ENCODE data around the gene SECISBP2.

The SECISBP2 gene

DNA sequence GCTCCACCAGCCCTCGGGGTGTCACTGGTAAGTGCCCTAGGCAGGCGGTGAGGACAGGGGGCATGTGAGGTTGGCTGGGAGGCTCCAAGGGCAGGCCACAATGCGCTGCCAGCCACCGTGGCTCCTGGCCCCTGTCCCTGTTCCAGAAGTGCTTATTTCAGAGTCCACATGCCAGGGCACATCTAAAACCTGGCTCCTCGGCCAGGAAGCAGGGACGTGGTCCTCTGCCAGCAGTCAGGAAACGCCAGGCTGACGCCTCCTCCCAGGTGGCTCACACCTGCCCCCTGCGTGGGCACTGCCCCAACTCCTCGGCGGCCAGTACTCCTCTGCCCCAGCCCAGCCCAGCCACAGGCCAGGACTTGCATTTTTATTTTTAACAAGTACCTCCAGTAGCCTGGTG, 68.5 kb downstream of the SECISBP2 start:
- no peaks in the 10 kb centered on the region for H3K4me1 ChIP-seq (ENCODE audit: control insufficient read depth, insufficient read depth, low read length)
- ChIA-PET POLR2A (no interaction called here), CTCF (interaction anchor here (0.6 kb wide), 1 partner anchor 70 kb away, joined by 3 read pairs; no protein-coding TSS in a partner anchor)
- TF ChIP-seq ZNF530 (tag by site-specific recombination; IDR thresholded peaks at IDR 0.05; ENCODE audit: low read depth) = no peak
- TF ChIP-seq, protein P1, sequence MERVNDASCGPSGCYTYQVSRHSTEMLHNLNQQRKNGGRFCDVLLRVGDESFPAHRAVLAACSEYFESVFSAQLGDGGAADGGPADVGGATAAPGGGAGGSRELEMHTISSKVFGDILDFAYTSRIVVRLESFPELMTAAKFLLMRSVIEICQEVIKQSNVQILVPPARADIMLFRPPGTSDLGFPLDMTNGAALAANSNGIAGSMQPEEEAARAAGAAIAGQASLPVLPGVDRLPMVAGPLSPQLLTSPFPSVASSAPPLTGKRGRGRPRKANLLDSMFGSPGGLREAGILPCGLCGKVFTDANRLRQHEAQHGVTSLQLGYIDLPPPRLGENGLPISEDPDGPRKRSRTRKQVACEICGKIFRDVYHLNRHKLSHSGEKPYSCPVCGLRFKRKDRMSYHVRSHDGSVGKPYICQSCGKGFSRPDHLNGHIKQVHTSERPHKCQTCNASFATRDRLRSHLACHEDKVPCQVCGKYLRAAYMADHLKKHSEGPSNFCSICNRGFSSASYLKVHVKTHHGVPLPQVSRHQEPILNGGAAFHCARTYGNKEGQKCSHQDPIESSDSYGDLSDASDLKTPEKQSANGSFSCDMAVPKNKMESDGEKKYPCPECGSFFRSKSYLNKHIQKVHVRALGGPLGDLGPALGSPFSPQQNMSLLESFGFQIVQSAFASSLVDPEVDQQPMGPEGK (tag by site-specific recombination; IDR thresholded peaks at IDR 0.05) = no peak
- TF ChIP-seq SP2 (tag by site-specific recombination; IDR thresholded peaks at IDR 0.05) = no peak
- TF ChIP-seq ZNF777 (tag by site-specific recombination; IDR thresholded peaks at IDR 0.05; ENCODE audit: borderline replicate concordance) = no peak
- no peak for TF ChIP-seq ZNF335 (tag by site-specific recombination; conservative IDR thresholded peaks at IDR 0.05)
- H3K27ac ChIP-seq (ENCODE audit: extremely low read depth, low read depth, low read length) = no peak overlapping the region
- no peaks in the 10 kb centered on the region for H3K9me3 ChIP-seq (ENCODE audit: control insufficient read depth, insufficient read depth, low read depth, low read length)
- H3K36me3 ChIP-seq (ENCODE audit: control insufficient read depth in 2 of 2, insufficient read depth in 1 of 2, low read length in 2 of 2) = peaks cover 0 to 96% of the 10 kb centered on the region in 2 experiments; a peak in 1 of 3 replicates
- no peak overlapping the region for H3K4me3 ChIP-seq (ENCODE audit: low read depth, low read length)

DNA sequence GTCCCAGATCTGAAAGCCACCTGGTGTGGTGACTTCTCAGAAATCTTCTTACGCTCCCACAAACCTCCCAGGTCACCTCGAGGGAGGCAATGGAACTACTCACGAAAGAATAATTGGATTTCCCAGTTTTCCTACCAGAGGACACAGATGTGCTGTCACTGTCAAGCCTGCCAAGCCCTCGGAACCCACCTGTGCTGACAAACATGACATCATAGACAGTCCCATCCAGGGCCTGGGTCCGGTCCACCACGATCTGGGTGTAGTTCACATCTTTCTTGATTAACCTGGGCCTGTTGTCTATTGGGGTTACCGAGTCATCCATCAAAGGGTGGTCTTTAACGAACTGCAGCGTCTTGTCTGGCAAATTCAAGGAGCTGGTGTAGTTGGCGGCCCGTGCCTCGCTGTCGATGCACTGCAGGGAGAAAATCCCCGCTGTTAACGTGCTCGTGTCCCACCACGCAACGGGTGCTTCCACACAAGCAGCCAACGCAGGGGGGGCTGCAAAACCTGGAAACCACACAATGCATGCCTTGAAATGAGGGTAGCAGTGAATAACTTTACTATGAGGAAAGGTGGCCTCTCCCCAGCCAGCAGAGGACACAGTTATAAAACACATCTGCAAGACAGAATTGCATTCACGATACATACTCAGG, 69.0 kb downstream of the SECISBP2 start:
- ChIA-PET CTCF (no interaction called here), POLR2A (no interaction called here)

More for the DNA sequence above, 69.0 kb downstream of the SECISBP2 start:
- Histone ChIP-seq H3K4me3 (ENCODE audit: low read depth, low read length) (no peak overlapping the region), H3K27ac (ENCODE audit: extremely low read depth, low read depth, low read length) (no peak overlapping the region), H3K4me1 (ENCODE audit: control insufficient read depth, insufficient read depth, low read length) (no peaks in the 10 kb centered on the region), H3K36me3 (ENCODE audit: control insufficient read depth in 2 of 2, insufficient read depth in 1 of 2, low read length in 2 of 2) (peaks cover 0 to 96% of the 10 kb centered on the region in 2 experiments; a peak in 1 of 3 replicates), H3K9me3 (ENCODE audit: control insufficient read depth, insufficient read depth, low read depth, low read length) (no peaks in the 10 kb centered on the region)
- no peak for TF ChIP-seq GLI2 (tag by site-specific recombination; IDR thresholded peaks at IDR 0.05; ENCODE audit: borderline replicate concordance, low read depth)
- no peak for TF ChIP-seq REPIN1 (tag by site-specific recombination; IDR thresholded peaks at IDR 0.05; ENCODE audit: low read depth)
- TF ChIP-seq ZNF16 (tag by site-specific recombination; IDR thresholded peaks at IDR 0.05; ENCODE audit: low read depth) = no peak
- TF ChIP-seq GLI4 (tag by site-specific recombination; IDR thresholded peaks at IDR 0.05) = no peak
- TF ChIP-seq ZIC2 (tag by site-specific recombination; IDR thresholded peaks at IDR 0.05) = no peak
- TF ChIP-seq, protein P2, sequence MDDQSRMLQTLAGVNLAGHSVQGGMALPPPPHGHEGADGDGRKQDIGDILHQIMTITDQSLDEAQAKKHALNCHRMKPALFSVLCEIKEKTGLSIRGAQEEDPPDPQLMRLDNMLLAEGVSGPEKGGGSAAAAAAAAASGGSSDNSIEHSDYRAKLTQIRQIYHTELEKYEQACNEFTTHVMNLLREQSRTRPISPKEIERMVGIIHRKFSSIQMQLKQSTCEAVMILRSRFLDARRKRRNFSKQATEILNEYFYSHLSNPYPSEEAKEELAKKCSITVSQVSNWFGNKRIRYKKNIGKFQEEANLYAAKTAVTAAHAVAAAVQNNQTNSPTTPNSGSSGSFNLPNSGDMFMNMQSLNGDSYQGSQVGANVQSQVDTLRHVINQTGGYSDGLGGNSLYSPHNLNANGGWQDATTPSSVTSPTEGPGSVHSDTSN (CRISPR knock-in tag; IDR thresholded peaks at IDR 0.05) = no peak
- TF ChIP-seq ZBTB26 (tag by site-specific recombination; optimal IDR thresholded peaks at IDR 0.05) = no peak
- TF ChIP-seq ZNF624 (tag by site-specific recombination; IDR thresholded peaks at IDR 0.05) = no peak
- TF ChIP-seq PRDM6 (tag by site-specific recombination; IDR thresholded peaks at IDR 0.05) = no peak
- no peak for TF ChIP-seq ZNF785 (tag by site-specific recombination; IDR thresholded peaks at IDR 0.05)
- no peak for TF ChIP-seq ZNF510 (tag by site-specific recombination; IDR thresholded peaks at IDR 0.05; ENCODE audit: insufficient replicate concordance)
